ENCODE results near the gene TOM1L2.

DNA sequence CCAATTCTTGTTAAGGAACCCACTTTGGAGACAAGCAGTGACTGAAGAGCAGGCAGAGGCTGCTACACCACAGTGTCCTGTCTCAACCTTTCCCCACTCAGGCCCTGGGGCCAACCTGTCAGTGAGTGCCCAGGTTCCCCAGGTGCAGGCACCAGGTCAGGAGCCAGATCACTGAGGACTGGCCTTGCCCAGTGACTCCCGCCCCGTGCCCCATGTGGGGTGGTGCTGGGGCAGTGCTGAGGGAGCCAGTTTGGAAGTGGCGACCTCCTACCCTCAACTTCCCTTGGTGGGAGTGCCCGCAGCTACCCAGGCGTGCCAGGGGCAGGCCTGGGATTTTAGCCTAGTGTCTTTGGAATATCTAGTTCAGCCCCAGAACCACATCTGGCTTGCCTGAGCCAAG is 164.8 kb downstream of the TOM1L2 start:
- TF ChIP-seq, protein P1, sequence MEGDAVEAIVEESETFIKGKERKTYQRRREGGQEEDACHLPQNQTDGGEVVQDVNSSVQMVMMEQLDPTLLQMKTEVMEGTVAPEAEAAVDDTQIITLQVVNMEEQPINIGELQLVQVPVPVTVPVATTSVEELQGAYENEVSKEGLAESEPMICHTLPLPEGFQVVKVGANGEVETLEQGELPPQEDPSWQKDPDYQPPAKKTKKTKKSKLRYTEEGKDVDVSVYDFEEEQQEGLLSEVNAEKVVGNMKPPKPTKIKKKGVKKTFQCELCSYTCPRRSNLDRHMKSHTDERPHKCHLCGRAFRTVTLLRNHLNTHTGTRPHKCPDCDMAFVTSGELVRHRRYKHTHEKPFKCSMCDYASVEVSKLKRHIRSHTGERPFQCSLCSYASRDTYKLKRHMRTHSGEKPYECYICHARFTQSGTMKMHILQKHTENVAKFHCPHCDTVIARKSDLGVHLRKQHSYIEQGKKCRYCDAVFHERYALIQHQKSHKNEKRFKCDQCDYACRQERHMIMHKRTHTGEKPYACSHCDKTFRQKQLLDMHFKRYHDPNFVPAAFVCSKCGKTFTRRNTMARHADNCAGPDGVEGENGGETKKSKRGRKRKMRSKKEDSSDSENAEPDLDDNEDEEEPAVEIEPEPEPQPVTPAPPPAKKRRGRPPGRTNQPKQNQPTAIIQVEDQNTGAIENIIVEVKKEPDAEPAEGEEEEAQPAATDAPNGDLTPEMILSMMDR (IDR thresholded peaks at IDR 0.05), result no peak
- no peak for TF ChIP-seq POLR2A (IDR thresholded peaks at IDR 0.05)

Measured in lower leg skin (tissue), 3 donors.